ENCODE data around the gene USP2.

Gene USP2

DNA sequence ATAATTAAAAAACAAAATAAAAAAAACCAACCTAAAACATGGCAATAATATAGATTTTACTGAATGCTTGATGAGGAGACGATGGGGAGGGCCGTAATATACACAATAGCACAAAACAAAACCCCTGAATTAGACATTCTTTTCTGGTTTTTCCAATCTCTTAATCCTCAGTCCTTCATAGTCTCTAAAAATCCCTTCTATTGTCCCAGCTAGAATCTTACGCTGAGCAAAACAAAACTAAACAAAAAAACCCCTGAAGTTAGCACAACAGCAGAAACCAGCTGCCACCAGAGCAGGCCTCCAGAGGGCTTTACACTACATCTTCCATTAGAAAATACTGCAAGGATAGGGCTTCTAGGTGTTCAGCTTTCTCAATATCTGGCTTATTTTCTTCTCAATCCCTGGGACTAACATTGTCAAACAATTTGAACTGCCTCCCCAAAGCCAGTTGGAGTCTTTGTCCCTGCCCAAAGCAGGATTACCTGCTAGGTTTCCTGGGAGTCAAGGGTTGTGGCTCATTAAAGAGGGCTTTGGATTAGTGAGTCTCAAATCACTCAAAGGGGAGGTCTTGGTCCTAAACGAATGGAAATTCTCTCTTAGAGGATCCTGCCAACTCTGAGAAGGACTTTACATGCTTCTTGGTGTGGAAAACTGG, 49.3 kb downstream of the USP2 start:
- H3K4me3 Mint-ChIP-seq: peak overlapping the region; percentile 100

DNA sequence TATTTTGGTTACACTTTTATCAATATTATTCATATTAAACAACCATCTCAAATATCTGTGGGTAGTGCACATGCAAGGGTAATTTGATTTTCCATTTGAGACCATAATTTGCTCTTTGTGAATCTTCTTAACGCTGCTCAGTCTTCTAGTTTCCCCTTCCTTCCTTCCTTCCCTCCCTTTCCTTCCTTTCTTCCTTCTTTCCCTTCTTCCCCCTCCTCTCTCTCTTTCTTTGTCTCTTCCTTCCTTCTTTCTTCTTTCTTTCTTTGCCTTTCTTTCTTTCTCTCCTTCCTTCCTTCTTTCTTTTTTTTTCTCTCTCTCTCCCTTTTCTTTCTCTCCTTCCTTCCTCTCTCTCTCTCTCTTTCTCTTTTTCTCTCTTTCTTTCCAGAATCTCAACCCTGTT, 51.3 kb downstream of the USP2 start:
- Mint-ChIP-seq H3K27me3 (peaks cover 7% of the 10 kb centered on the region), H3K4me3 (no peak overlapping the region), H3K36me3 (no peaks in the 10 kb centered on the region), H3K27ac (no peak overlapping the region), H3K9me3 (no peaks in the 10 kb centered on the region), H3K4me1 (peaks cover 8% of the 10 kb centered on the region)
- DNase-seq (ENCODE audit: low spot score in 2 of 2) (no peak), ATAC-seq (ENCODE audit: low read depth) (no peak)

More for the DNA sequence above, 49.3 kb downstream of the USP2 start:
- Mint-ChIP-seq H3K36me3 (no peaks in the 10 kb centered on the region), H3K27me3 (peaks cover 7% of the 10 kb centered on the region), H3K9me3 (no peaks in the 10 kb centered on the region), H3K27ac (no peak overlapping the region), H3K4me1 (peaks cover 18% of the 10 kb centered on the region)
- no peak for DNase-seq (ENCODE audit: low spot score in 2 of 2)
- ATAC-seq (ENCODE audit: low read depth): no peak

DNA sequence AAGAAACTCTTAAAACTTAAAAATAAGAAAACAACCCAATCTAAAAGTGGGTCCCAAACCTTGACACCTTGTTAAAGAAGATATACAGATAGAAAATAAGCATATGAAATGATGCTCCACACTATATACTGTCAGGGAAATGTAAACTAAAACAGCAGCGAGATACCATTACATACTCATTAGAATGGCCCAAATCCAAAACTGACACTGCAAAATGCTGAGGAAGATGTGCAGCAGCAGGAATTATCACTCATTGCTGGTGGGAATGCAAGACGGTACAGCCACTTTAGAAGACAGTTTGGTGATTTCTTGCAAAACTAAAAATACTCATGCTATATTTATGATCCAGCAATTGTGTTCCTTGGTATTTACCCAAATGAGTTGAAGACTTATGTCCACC, 52.2 kb downstream of the USP2 start:
- DNase-seq (ENCODE audit: low spot score in 2 of 2) (no peak), ATAC-seq (ENCODE audit: low read depth) (no peak)
- Mint-ChIP-seq H3K4me1 (peaks cover 3% of the 10 kb centered on the region), H3K4me3 (no peak overlapping the region), H3K27ac (no peak overlapping the region), H3K9me3 (no peaks in the 10 kb centered on the region), H3K36me3 (no peaks in the 10 kb centered on the region), H3K27me3 (peaks cover 7% of the 10 kb centered on the region)

DNA sequence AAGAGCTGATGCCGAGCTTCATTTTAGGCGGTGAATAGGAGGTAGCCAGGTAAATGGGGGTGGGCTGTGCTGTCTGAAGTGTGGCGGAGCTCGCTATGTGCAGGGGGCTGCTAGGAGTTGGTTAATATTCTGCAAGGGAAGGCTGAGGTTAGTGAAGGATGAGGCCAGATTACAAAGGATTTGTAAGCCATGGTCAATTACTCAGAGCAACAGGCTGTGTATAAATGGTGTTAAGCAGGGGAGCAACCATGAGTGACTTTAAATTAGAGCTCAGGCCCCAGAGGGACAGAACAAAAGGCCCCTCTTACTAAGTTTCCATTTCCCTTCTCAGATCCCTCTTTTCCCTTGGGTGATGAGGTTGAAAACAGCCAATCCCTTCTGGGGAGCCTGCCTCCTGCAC, 57.3 kb downstream of the USP2 start:
- Mint-ChIP-seq H3K27ac (no peak overlapping the region), H3K4me1 (peaks cover 17% of the 10 kb centered on the region), H3K4me3 (no peak overlapping the region), H3K36me3 (no peaks in the 10 kb centered on the region), H3K27me3 (peaks cover 5% of the 10 kb centered on the region), H3K9me3 (no peaks in the 10 kb centered on the region)
- DNase-seq (ENCODE audit: low spot score in 2 of 2) (no peak), ATAC-seq (ENCODE audit: low read depth) (no peak)

DNA sequence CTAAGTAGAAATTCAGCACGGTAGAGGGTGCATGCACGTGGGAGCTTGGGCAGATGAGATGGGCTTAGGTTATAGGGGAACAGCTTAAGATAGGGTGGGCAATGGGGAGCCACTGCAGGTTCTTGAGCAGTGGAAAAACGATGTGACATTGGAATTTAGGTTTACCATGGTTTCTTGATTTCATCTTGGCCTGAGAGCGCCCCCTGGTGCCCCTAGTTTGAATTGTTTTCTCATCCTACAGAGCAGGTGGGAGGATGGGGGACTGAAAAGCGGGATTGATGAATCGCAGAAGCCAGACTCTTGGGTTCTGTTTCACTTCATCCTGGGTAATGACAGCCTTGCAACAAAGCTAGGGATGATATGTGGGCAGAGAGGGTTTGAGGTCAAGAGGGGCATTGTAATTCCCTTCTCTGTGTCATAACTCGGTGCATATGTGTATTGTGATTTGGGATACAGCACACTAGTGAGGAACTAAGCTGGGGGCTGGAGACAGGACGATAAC, 57.9 kb downstream of the USP2 start:
- no peak for ATAC-seq (ENCODE audit: low read depth)
- Mint-ChIP-seq H3K36me3 (no peaks in the 10 kb centered on the region), H3K4me1 (peaks cover 22% of the 10 kb centered on the region), H3K4me3 (no peak overlapping the region), H3K9me3 (no peaks in the 10 kb centered on the region), H3K27ac (peak overlapping the region; percentile 3), H3K27me3 (peaks cover 7% of the 10 kb centered on the region)
- DNase-seq (ENCODE audit: low spot score in 2 of 2): peak; percentile 79

DNA sequence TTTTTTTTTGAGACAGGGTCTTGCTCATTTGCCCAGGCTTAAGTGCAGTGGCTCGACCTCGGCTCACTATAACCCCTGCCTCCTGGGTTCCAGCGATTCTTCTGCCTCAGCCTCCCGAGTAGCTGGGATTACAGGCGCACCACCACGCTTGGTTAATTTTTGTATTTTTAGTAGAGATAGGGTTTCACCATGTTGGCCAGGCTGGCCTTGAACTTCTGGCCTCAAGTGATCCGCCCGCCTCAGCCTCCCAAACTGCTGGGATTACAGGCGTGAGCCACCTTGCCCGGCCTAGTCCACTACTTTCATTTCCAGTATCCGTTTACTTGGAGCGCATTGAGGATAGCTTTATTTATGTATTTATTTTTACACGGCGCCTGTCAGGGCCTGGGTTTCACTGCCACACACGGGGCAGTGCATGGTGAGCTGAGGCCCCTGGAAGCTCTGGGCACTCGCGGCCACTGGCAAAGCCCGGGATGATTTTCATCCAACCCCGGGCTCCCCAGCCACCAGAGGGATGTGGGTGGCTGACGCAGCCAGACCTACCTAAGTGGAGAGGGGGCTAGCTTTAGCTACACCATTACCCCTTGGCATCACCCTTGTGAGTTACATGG, 58.5 kb downstream of the USP2 start:
- Mint-ChIP-seq H3K27me3 (peaks cover 7% of the 10 kb centered on the region), H3K4me1 (peaks cover 23% of the 10 kb centered on the region), H3K9me3 (no peaks in the 10 kb centered on the region), H3K27ac (no peak overlapping the region), H3K4me3 (no peak overlapping the region), H3K36me3 (no peaks in the 10 kb centered on the region)
- DNase-seq (ENCODE audit: low spot score in 2 of 2) (no peak), ATAC-seq (ENCODE audit: low read depth) (no peak)

DNA sequence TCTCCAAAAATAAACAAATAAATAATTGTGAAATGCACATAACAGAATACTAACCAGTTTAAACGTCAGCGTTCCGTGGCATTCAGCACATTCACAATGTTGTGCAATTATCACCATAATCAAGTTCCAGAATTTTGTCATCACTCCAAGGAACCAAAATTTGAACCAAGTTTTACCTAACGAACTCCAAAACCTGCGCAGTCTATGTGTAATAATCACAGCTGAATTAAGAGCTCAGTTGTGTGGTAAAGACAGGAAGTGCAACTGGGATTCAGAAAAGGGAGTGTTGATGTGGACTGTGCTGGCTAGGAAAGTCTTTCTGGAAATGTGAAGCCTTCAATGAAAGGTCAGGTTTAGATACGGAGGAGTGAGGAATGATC, 59.1 kb downstream of the USP2 start:
- Mint-ChIP-seq H3K4me1 (peaks cover 23% of the 10 kb centered on the region), H3K9me3 (no peaks in the 10 kb centered on the region), H3K27me3 (peaks cover 8% of the 10 kb centered on the region), H3K4me3 (no peak overlapping the region), H3K36me3 (no peaks in the 10 kb centered on the region), H3K27ac (no peak overlapping the region)
- ATAC-seq (ENCODE audit: low read depth) (no peak), DNase-seq (ENCODE audit: low spot score in 2 of 2) (no peak)

DNA sequence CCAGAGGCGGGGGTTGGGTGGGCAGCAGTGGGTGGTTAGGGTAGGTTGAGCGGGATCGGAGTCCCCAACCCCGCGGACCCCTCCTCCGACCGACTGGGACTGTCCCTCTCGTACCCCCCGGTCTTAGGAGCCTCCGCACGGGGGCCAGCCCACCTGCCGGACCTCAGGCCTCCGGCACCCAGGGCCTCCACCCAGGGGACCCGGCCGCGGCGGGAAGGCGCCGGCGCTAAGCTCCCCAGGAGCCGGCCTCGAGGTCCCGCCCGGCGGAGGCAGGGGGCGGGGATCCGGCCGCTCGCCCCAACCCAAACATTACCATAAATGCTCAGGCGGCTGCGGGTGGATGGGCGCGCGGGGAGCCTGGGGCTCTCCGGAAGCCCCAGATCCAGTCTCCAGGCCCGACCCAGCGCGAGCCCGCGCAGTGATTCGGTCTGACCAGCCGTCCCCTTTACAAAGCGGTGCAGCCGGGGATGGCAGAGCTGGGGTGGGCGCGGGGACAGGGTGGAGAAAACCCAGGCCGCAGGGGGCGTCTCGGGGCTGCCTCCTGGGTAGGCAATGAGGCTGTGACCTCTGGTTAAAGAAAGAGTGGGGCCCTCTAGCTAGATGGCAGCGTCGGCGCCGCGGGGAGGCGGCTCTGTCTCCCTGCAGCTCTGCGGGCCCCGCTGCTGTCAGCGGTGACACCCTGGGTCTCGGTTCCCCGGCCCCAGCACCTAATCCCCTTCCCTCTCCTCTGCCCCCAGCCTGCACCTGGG, 60.5 kb downstream of the USP2 start:
- Mint-ChIP-seq H3K36me3 (no peaks in the 10 kb centered on the region), H3K27me3 (peaks cover 8% of the 10 kb centered on the region), H3K27ac (peak overlapping the region; percentile 28), H3K4me1 (peaks cover 25% of the 10 kb centered on the region), H3K9me3 (no peaks in the 10 kb centered on the region), H3K4me3 (peak overlapping the region; percentile 91)
- no peak for DNase-seq (ENCODE audit: low spot score in 2 of 2)
- ATAC-seq (ENCODE audit: low read depth): peak; percentile 64

DNA sequence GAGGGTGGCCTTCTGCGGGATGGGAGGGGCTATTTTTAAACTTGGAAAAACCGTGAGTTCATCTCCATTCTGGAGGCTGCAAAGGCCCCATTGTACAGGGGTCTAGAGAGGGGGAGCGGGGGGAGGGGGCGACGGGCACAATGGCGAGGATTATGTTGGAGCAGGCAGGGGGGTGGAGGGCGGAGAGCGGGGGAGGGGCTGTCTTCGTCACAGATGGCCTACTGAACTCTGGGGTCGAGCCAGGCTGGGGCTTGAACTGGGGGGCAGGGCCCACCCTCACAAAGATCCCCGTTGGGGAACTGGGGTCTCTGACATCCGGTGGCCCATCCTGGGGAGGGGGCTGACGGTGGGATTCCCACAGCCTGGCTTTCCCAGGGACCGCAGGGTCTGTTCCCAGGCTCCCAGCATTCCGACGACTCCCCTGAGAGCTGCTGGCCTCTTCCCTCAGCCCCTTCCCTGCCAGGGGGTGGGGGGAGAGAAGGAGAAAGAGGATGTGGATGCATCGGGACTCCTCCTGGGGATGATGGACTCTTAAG, 61.2 kb downstream of the USP2 start:
- DNase-seq (ENCODE audit: low spot score in 2 of 2) (no peak), ATAC-seq (ENCODE audit: low read depth) (no peak)
- peak overlapping the region; percentile 61 for H3K27ac Mint-ChIP-seq
- no peaks in the 10 kb centered on the region for H3K36me3 Mint-ChIP-seq
- H3K9me3 Mint-ChIP-seq: no peaks in the 10 kb centered on the region
- peak overlapping the region; percentile 83 for H3K4me3 Mint-ChIP-seq
- H3K27me3 Mint-ChIP-seq: peaks cover 10% of the 10 kb centered on the region
- H3K4me1 Mint-ChIP-seq: peaks cover 28% of the 10 kb centered on the region

DNA sequence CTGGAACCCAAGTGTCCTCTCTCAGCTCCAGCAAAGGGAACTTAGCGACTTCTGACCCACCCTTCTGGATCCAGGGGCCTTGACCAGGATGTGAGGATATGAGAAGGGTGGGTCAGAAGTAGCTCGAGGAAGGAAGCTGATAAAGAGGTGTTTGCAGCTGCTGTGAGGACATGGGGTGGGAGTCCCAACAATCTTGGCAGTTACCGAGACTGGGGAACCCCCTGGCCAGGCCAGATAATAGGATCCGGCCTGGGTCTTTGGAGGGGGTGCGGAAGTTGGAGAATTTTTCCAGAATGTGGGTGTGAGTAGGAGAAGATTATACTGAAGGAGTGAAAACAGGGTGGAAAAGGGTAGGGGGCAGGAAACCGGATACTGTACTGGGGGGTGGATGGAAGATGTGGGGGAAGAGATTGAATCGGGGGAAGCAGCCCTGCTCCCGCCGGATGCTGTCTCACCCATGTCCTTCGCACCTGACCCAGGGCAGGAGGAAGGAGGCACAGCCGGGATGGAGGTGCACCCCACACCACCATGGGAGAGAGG, 61.7 kb downstream of the USP2 start:
- Mint-ChIP-seq H3K27me3 (peaks cover 12% of the 10 kb centered on the region), H3K27ac (peak overlapping the region; percentile 61), H3K4me1 (peaks cover 32% of the 10 kb centered on the region), H3K36me3 (no peaks in the 10 kb centered on the region), H3K4me3 (peak overlapping the region; percentile 83), H3K9me3 (no peaks in the 10 kb centered on the region)
- ATAC-seq (ENCODE audit: low read depth) (no peak), DNase-seq (ENCODE audit: low spot score in 2 of 2) (no peak)

DNA sequence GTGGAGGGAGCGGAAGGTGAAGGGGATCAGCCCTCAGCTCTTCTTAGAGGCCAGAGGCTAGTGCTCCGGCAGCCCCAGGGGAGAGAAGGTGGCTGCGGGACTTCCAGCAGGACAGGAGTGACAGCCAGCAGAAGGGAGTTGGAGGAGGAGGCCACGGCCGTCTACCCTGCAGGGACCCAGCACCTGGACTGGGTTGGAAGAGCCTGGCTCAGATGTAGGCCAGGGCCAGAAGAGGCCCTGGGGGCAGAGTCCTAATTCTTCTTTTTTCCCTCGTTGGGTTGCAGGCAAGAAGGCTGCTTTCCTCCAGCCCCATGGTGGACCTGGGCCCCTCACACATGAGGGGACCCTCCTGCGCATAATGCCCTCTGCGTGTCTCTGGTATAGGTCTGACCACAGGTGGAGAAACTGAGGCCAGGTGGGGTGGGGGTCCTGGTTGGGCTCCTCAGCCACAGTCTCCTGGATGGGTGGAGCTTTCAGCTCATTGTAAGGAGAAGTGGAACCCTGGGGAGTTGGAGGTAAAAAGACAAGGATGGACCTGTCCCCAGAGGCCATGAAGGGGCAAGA, 62.3 kb downstream of the USP2 start:
- H3K9me3 Mint-ChIP-seq: no peaks in the 10 kb centered on the region
- peaks cover 34% of the 10 kb centered on the region for H3K4me1 Mint-ChIP-seq
- ATAC-seq (ENCODE audit: low read depth) (no peak), DNase-seq (ENCODE audit: low spot score in 2 of 2) (no peak)
- peak overlapping the region; percentile 61 for H3K27ac Mint-ChIP-seq
- H3K36me3 Mint-ChIP-seq: no peaks in the 10 kb centered on the region
- peaks cover 17% of the 10 kb centered on the region for H3K27me3 Mint-ChIP-seq
- peak overlapping the region; percentile 83 for H3K4me3 Mint-ChIP-seq

DNA sequence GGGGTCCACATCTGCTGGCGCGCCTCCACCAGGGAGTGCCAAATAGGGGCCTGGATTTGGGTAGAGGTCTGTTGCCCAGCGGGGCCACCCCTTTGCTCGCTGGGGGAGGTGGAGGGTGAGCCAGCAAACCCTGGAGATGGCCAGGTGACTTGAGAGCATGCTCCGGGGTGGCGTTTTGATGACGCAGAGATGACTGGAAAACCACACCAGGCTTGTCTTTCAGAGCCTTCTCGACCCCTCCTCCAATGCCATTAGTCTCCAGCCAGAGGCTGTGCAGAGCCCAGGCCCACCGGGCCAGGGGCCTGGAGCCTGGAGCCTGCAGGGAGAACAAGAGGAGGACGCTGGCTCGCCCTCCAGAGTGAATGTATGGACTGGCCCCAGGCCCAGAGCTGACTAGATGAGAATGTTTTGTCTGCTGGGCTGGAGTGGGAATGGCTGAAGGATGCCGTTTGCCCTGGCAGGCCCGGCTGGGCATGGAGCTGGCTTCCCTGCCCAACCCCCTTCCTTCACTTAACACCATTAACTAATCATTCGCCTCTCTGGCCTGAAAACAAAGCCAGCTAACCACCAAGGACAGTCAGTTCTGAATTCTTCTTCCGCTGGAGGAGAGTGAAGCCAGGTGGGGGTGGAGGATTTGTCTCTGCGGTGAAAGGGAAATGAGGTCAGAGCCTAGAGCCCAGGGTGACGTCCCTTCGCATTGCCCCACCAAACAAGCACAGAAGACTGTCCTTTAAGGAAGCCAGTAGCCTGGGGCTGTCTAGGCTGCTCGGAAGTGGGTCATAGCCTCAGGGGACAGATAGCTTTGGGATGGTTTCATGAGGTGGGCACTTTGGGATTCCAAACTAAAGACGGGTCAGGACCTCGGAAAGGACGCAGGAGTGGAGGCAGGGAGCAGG, 63.0 kb downstream of the USP2 start:
- Mint-ChIP-seq H3K9me3 (no peaks in the 10 kb centered on the region), H3K4me1 (peaks cover 31% of the 10 kb centered on the region), H3K27me3 (peaks cover 18% of the 10 kb centered on the region), H3K27ac (peak overlapping the region; percentile 56), H3K4me3 (peak overlapping the region; percentile 73), H3K36me3 (no peaks in the 10 kb centered on the region)
- no peak for DNase-seq (ENCODE audit: low spot score in 2 of 2)
- peak; percentile 57 for ATAC-seq (ENCODE audit: low read depth)

DNA sequence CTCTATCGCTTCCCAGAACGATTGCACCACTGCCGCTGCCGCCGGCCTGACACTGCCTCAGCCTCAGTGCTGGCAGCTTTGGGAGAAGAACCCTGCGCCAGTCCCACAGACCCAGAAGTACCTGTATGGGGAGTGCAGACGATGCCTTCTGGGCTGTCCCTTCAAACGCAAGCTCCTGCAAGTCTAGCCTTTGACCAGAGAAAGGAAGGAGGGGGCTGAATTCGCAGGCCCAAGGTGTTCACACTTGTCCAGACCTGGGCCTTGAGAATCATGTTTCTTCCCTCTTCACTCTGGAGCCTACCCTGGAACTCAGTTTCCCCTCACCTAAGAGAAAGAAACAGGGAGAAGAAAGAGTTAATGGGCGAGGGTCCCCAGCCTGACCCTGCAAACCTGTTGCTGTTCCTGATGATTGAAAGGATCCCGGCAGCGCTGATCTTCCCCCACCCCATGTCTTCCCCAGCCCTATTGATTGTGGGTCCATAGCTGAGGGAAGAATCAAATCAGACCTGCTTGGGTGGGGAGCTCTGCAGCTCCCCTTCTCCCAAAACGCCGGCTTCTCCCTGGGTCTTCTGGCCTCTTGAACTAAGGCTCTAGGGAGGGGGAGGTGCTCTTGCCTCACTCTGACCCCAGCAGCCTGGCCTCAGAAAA, 63.8 kb downstream of the USP2 start:
- H3K27me3 Mint-ChIP-seq: peaks cover 18% of the 10 kb centered on the region

More for the DNA sequence above, 63.8 kb downstream of the USP2 start:
- no peaks in the 10 kb centered on the region for H3K36me3 Mint-ChIP-seq
- H3K9me3 Mint-ChIP-seq: no peaks in the 10 kb centered on the region
- DNase-seq (ENCODE audit: low spot score in 2 of 2): no peak
- peaks cover 30% of the 10 kb centered on the region for H3K4me1 Mint-ChIP-seq
- H3K4me3 Mint-ChIP-seq: peak overlapping the region; percentile 14
- no peak for ATAC-seq (ENCODE audit: low read depth)
- H3K27ac Mint-ChIP-seq: no peak overlapping the region

All from memory B cell (primary cell).